ENCODE measurements around the gene TREX2.

The TREX2 gene

DNA sequence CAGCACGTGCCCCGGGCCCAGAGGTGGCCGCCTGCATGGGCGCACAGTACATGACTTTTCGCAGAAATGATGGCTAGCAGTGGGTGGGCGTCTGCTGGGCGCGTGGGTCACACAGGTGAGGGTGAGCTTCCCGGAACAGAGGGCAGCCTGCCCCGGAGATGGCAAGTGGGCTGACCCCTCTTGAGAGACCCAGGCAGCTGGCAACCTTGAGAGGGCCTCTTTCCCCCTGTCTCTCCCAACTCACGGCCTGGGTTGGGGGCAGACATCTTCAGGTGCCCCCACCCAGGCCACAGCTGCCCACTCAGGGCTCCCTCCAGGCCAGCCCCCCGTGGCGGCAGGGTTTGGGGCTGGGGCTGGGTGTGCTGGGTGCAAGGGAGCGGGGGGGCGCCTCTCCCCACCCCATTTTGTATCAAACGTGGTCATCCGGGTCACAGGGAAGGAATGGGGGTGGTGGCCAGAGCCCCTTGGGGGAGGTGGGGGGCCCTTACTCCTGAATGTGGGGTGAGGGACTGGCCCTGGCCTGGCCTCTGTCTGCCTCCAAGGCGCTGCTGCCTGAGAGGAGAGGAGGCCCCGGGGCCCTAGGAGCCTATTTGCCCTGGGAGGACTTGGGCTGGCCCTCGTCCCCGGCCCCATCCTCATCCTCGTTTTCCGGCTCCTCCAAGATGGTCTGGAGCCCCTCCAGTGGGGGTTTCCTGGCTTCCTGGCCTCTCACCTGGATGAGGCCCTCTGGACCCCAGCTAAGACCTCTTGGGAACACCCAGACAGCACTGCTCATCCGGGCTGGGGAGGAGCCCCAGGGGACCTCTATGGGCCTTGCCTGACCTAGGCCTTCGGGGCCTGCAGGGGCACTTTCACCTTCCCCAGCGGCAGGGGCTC lies 49.3 kb downstream of the TREX2 start:
- H3K27ac ChIP-seq, result no peak overlapping the region
- TF ChIP-seq, protein P1, sequence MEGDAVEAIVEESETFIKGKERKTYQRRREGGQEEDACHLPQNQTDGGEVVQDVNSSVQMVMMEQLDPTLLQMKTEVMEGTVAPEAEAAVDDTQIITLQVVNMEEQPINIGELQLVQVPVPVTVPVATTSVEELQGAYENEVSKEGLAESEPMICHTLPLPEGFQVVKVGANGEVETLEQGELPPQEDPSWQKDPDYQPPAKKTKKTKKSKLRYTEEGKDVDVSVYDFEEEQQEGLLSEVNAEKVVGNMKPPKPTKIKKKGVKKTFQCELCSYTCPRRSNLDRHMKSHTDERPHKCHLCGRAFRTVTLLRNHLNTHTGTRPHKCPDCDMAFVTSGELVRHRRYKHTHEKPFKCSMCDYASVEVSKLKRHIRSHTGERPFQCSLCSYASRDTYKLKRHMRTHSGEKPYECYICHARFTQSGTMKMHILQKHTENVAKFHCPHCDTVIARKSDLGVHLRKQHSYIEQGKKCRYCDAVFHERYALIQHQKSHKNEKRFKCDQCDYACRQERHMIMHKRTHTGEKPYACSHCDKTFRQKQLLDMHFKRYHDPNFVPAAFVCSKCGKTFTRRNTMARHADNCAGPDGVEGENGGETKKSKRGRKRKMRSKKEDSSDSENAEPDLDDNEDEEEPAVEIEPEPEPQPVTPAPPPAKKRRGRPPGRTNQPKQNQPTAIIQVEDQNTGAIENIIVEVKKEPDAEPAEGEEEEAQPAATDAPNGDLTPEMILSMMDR (IDR thresholded peaks at IDR 0.05), result no peak
- no peak for TF ChIP-seq ZFX (IDR thresholded peaks at IDR 0.05; ENCODE audit: borderline replicate concordance)

DNA sequence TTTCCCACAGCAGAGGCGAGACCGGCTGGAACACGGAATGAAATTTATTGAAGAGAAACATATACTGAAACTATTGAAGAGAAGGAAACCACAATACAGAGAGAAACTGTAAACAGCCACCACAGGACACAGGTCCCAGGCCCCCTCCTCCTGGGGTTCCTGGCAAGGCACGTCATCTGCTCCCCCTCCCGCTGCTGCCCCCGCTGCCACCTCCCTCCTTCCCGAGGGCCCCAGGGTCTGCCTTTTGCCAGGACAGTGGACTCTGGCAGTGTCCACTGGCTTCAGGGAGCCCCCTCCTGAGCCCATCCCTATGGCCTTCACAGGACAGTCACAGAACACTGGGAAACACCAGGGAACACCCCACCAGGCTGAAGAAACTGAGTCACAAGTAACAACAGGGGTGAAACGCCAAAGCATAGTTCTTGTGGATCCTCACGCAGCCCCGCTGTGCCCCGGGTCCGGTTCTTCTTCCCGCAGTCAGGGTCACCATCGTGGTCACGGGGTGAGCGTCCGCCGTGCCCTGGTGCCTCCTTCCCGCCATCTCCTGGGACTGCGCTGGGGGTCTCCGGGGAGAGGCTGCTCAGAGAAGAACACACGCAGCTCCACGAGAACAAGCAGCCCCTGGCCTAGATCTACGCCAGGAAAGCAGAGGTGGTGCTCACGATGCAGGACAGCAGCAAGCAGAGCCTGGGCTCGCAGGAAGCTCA lies 50.1 kb downstream of the TREX2 start:
- no peak overlapping the region for H3K27ac ChIP-seq
- TF ChIP-seq, protein P1 (IDR thresholded peaks at IDR 0.05), result no peak
- TF ChIP-seq ZFX (IDR thresholded peaks at IDR 0.05; ENCODE audit: borderline replicate concordance), result no peak

DNA sequence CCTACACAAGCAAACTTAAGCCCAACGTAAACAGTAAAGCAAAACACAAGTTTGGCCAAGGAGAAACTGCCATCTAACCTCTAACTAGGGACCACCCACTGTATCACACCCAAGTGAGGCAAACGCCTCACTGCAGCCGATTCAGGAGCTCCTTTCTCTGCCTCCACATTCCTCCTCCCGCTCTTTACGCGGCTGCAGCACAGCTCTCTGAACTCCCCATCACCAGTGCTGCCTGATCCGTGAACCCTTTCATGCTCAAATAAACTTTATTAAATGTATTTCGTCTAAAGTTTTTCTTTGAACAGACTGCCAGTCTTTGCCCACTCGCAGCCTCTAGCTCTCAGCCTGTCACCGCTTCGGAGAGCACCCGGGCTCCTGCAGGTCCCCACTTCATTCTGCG lies 51.2 kb downstream of the TREX2 start:
- TF ChIP-seq ZFX (IDR thresholded peaks at IDR 0.05; ENCODE audit: borderline replicate concordance), result no peak
- TF ChIP-seq, protein P1 (IDR thresholded peaks at IDR 0.05), result no peak
- no peak overlapping the region for H3K27ac ChIP-seq
